GM21526 (cell line): ENCODE data around the gene KATNAL2.
"Not testable (repeated sequence)": the region's sequence is repeated elsewhere in the genome, so short reads cannot be mapped to it uniquely, and the experiment has no call there.

Source experiments
- ATAC-seq: cut with Tn5 transposase; IDR thresholded peaks from one replicate; pipeline ENCODE4 v1.9.1; 2021; ENCODE audit warnings: moderate library complexity; ENCODE audit not compliant: unreplicated experiment, low FRiP score

KATNAL2 gene

DNA sequence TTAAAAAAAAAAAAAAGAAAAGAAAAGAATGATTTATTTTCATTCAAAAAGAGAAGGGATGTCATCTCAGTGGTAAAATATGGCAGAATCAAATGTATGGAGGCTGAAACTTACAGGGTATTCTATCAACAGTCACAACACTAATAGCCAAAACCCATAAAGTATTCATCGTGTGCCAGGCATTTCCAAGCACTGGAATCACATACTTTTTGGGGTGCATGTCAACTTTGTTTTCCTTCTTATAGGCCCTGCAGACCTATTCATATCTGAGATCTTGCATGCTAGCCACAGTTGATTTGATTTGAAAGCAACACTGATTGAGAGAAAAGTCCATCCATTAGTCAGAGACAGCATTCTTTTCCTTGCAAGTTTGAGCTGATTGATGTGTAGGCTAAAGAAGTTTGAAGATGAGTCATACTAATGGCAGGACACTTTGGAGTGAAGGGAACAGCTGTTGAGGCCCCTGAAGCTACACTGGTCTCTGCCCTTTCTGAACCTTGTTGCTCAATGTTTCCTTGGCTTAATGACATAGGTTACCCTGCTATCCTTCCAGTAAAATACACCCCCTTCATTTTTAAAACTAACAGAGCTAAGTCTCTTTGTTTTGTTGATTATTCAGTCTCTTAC lies 22.0 kb downstream of the KATNAL2 start:
- ATAC-seq = no peak

DNA sequence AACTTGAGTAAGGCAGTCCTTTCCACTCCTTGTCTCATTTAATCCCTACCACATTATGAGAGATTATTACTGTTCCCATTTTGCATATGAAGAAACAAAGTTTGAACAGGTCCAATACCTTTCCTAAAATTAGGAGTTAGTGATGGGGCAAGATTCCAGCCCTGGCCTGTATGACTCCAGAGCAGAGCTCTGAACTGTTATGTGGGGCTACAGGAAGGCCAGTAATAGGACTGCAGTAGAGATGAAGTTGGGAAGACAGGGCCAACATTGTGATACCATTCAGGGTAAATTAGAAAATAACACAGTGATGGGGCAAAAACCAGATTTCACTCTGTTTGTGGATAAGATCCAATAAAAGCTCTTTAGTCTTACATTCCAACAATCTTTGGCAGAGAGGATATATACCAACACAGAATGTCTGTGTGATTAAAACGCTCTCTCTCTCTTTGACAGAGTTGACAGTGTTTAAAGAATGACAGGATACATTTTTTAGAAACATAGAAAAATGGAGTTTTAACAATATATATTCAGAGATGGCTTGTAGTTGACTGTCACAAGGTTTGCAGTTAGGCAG lies 22.7 kb downstream of the KATNAL2 start:
- ATAC-seq = no peak

DNA sequence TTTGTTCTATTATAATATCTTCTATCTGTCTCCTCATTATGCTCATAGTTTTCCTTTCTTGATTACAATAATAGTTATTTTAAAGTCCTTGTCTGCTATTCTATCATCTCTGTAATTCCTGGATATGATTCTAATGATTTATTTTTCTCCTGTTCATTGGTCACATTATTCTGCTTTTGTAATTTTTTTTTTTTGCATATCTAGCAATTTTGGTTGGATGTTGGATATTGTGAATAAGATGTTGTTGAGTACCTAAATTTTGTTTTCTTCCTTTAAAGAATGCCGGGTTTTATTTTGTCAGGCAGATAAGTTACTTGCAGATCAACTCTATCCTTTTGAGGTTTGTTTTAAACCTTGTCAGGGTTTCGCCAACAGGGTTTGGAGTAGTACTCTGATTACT lies 25.2 kb downstream of the KATNAL2 start:
- ATAC-seq = no peak

DNA sequence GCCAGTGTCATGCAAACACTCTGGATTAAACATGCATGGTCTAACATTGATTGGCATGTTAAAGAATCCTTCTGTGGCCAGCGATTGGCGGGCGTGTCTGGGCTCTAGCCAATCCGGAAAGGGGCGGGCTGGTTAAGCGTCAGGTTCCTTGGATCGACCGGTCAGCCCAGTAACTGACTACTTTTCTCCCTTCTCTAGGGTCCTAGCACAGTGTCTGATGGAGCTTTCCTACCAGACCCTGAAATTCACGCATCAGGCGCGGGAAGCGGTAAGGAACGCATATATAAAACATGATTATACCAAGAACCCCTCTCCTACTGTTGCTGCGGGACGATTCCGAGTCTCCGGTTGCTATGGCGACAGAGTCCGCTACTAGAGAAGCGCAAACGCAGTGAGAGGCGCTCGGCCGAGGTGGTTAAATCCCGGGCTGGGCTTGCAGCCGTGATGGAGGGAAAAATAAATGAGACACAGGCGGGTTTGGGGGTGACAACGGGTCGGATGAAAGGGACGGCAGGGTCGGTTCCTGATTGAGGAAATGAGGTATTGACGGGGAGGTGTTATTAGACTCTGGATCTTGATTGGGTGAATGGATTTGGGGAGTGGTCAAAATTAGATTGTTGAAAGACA lies 29.4 kb downstream of the KATNAL2 start:
- ATAC-seq = peak; percentile 98

DNA sequence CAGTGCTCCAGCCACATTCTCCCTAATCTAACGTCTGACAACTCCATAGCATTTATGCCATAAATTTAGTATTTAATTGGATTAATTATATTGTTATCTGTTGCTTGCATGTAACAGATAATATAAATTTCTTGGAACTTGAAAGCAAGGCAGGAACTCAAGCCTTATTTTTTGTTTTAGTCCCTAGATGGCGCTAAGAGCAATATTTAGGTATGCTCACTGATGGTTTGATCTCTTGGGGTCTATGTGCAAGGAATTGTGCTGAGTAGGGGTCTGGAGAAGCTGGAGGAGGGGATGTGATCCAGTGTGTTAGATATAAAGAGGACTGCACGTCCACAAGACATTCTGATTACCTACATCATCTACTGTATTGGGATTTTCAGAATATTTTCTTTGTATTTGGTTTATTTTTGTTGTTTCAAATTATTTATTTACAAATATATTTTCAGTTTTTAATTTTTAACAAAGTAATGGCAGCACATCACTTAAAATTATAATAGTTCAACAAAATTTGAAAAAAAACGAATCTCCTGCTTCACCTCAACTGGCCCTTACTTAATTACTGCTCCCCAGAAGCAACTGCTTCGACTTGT lies 32.8 kb downstream of the KATNAL2 start:
- ATAC-seq = no peak

DNA sequence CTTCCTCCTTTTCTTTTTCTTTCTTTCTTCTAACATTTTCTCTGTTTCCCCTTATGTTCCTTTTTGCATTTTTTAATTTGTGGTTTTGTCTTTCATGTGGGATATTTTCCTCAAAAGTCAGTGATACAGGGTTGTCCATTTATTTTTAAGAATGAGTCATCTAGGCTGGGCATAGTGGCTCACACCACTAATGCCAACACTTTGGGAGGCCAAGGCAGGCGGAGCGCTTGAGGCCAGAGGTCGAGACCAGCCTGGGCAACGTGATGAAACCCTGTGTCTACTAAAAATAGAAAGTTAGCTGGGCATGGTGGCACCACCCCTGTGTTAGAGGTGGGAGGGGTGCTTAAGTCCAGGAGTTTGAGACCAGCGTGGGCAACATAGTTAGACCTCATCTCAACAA lies 35.8 kb downstream of the KATNAL2 start:
- ATAC-seq = no peak

DNA sequence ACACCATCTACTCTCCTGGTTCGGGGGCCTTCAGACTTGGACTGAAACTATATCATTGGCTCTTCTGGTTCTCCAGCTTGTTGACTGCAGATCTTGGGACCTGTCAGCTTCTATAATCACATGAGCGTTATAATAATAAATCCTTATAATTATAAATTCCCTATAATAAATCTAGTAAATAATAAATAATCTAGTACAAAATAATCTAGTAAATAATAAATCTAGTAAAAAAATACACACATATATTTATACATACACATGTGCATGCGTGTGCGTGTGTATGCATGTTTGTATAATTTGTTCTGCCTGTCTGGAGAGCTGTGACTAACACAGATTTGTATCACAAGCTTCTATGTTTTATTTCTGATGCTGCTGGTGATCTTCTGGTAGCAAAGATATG lies 40.8 kb downstream of the KATNAL2 start:
- ATAC-seq = no peak

DNA sequence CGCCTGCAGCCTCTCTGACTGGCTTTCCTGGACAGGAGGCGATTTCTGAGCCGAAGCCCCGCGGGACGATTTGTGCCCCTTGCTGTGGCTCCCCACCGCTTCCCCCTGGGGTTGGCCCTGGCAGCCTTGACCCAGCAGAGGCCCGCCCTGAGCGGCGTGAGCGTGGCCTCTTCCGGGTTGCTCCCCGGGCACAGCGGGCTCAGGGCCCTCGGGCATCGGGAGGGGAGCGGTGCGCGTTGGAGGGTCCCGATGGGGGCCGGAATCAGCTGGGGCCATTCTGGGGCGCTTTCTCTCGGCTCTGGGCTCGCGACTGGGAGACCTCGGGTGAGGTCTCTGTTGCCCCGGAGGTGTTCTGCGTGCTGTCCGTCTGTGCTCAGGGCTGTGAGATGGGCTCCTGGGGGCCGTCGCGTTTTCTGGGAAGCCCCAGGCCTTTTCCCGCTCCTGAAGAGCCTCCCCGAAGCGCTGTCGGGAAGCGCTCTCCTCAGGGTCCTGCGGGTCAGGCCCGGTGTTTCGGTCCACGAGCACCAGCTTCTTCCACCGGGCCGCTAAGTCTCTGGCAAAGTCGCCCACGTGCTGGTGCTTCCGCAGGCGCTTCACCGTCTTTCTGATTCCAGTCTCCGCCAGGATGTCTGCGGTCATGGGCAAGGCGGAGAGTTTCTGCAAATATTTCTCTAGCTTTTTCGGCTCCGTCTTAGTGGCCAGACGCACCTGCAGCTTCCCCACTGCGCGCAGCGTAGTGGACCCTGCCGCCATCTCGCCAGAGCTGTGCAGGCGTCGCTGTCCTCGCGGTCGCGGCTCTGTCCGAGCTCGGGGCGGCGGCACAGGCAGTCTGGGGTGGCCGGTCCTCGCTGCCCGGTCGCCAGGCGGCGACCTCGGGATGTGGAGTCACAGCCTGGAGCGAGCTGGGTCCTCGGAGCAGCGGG lies 46.5 kb downstream of the KATNAL2 start:
- not testable (repeated sequence) for ATAC-seq

DNA sequence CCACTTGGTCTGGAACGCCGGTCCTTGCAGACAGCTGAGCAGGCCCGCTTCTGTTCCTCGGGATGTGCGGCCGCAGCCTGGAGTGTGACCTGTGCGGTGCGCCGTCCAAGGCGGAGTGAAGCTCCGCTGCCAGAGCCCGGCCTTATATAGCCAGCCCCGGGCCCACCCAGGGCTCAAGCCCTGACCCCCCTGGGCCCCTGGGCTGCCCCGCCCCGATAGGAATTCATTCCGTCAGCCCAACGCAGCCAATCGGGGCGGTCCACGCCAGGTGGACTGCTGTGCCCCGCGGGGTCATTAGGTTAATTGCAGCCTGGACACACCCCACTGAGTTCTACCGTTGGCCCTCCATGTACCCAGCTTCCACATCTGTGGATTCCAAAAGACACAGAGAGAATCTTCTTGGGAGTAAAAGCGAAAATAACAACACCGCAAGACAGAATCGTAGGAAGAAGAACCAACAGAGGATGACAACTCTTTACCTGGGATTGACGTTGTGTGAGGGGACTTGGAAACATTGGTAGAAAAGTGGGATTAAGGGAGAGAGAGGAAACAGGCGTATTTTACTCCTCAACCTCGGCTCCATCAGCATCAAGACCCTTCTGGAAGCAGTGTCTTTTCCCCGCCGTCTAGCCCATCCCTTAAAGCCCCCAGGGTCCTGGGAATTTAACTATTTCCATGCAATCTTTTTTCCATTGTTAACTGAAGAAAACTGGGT lies 47.3 kb downstream of the KATNAL2 start:
- ATAC-seq = not testable (repeated sequence)

DNA sequence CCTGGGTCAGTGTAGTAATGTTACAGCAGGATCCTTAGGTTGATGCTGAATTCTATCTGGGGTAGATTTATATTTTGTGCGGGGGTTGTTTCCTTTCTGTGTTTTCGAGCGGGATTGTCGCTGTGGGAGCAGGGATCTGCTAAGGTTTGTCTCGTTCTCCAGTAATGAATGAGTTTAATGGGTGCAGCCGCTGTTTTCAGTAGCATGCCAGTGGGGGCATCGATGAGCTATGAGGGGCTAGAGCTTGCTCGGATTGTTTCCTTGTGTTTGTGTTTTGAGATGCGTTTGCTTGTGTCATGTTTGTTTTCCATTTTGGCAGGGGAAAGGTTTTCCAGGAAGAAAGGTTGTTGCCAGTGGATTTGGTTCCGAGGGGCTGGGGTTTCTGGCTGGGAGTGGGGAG lies 48.9 kb downstream of the KATNAL2 start:
- ATAC-seq = not testable (repeated sequence)

DNA sequence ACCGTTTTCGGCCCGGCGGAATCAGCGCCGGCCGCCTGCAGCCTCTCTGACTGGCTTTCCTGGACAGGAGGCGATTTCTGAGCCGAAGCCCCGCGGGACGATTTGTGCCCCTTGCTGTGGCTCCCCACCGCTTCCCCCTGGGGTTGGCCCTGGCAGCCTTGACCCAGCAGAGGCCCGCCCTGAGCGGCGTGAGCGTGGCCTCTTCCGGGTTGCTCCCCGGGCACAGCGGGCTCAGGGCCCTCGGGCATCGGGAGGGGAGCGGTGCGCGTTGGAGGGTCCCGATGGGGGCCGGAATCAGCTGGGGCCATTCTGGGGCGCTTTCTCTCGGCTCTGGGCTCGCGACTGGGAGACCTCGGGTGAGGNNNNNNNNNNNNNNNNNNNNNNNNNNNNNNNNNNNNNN lies 52.1 kb downstream of the KATNAL2 start:
- ATAC-seq = not testable (repeated sequence)

DNA sequence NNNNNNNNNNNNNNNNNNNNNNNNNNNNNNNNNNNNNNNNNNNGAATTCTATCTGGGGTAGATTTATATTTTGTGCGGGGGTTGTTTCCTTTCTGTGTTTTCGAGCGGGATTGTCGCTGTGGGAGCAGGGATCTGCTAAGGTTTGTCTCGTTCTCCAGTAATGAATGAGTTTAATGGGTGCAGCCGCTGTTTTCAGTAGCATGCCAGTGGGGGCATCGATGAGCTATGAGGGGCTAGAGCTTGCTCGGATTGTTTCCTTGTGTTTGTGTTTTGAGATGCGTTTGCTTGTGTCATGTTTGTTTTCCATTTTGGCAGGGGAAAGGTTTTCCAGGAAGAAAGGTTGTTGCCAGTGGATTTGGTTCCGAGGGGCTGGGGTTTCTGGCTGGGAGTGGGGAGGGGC lies 102.5 kb downstream of the KATNAL2 start:
- not testable (repeated sequence) for ATAC-seq

DNA sequence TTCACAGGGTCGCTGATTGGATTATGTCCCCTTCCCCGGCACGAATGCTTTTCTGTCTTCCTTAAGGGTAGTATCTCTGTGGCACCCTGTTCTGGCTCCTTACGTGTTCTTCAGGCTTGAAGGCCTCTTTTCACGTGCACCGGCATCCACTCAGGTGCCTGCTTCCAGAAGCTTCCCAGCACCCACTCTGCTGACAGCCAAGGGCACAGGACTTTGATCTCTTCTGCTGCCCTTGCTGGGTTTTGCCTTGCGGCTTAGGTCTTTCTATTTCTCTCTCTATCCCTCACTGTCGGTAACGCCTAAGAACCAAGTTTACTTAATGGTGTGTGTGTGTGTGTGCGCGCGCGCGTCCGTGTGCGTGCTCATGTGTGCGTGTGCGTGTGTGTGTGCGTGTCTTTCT lies 103.4 kb downstream of the KATNAL2 start:
- not testable (repeated sequence) for ATAC-seq

DNA sequence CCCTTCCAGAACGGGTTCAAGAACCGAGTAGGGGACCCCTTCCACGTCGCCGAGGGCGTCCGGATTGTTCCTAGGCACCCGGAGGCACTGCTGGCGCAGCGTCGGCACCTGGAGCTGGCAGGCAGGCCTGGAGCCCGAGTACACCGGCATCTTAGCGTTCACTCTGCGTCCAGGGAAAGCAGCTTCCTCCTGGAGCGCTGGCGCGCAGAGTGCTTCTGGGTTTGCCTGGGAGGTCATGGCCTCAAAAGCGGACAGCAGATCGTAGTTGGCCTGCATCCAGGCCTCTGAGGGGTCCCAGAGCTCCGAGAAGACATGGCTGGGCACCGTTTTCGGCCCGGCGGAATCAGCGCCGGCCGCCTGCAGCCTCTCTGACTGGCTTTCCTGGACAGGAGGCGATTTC lies 105.4 kb downstream of the KATNAL2 start:
- ATAC-seq = not testable (repeated sequence)

DNA sequence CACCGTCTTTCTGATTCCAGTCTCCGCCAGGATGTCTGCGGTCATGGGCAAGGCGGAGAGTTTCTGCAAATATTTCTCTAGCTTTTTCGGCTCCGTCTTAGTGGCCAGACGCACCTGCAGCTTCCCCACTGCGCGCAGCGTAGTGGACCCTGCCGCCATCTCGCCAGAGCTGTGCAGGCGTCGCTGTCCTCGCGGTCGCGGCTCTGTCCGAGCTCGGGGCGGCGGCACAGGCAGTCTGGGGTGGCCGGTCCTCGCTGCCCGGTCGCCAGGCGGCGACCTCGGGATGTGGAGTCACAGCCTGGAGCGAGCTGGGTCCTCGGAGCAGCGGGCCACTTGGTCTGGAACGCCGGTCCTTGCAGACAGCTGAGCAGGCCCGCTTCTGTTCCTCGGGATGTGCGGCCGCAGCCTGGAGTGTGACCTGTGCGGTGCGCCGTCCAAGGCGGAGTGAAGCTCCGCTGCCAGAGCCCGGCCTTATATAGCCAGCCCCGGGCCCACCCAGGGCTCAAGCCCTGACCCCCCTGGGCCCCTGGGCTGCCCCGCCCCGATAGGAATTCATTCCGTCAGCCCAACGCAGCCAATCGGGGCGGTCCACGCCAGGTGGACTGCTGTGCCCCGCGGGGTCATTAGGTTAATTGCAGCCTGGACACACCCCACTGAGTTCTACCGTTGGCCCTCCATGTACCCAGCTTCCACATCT lies 106.5 kb downstream of the KATNAL2 start:
- not testable (repeated sequence) for ATAC-seq

DNA sequence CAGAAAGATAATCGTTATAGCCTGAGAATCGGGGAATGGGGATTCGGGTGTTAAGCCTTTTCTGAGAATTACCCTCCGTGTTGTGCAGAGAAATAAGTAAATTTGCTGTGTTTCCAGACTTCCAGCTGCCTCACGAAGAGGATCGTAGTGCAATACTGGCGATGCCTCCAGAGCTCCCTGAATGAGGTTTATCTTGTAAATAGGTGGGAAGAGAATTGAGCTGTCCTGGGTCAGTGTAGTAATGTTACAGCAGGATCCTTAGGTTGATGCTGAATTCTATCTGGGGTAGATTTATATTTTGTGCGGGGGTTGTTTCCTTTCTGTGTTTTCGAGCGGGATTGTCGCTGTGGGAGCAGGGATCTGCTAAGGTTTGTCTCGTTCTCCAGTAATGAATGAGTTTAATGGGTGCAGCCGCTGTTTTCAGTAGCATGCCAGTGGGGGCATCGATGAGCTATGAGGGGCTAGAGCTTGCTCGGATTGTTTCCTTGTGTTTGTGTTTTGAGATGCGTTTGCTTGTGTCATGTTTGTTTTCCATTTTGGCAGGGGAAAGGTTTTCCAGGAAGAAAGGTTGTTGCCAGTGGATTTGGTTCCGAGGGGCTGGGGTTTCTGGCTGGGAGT lies 108.3 kb downstream of the KATNAL2 start:
- ATAC-seq = not testable (repeated sequence)

DNA sequence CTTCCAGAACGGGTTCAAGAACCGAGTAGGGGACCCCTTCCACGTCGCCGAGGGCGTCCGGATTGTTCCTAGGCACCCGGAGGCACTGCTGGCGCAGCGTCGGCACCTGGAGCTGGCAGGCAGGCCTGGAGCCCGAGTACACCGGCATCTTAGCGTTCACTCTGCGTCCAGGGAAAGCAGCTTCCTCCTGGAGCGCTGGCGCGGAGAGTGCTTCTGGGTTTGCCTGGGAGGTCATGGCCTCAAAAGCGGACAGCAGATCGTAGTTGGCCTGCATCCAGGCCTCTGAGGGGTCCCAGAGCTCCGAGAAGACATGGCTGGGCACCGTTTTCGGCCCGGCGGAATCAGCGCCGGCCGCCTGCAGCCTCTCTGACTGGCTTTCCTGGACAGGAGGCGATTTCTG lies 111.3 kb downstream of the KATNAL2 start:
- ATAC-seq = not testable (repeated sequence)

DNA sequence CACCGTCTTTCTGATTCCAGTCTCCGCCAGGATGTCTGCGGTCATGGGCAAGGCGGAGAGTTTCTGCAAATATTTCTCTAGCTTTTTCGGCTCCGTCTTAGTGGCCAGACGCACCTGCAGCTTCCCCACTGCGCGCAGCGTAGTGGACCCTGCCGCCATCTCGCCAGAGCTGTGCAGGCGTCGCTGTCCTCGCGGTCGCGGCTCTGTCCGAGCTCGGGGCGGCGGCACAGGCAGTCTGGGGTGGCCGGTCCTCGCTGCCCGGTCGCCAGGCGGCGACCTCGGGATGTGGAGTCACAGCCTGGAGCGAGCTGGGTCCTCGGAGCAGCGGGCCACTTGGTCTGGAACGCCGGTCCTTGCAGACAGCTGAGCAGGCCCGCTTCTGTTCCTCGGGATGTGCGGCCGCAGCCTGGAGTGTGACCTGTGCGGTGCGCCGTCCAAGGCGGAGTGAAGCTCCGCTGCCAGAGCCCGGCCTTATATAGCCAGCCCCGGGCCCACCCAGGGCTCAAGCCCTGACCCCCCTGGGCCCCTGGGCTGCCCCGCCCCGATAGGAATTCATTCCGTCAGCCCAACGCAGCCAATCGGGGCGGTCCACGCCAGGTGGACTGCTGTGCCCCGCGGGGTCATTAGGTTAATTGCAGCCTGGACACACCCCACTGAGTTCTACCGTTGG lies 112.4 kb downstream of the KATNAL2 start:
- ATAC-seq = not testable (repeated sequence)
